Stimulated activated CD4-positive, alpha-beta T cell treated with anti-CD3 and anti-CD28 coated beads, Interleukin-4, amount 100 ng/mL, for 24 hours (primary cell): ENCODE data around the gene ARMC8.

Experiments used
- DNase-seq: peaks from one replicate; pipeline ENCODE4 v3.0.0-alpha.2; 2020

Gene ARMC8

GRCh38 chr3:138256022-138256421, 68.9 kb downstream of the ARMC8 start:
- no peak for DNase-seq

GRCh38 chr3:138257986-138258385, 70.9 kb downstream of the ARMC8 start:
- no peak for DNase-seq

GRCh38 chr3:138259126-138259525, 72.0 kb downstream of the ARMC8 start:
- DNase-seq = no peak

- DNase-seq = no peak
Measured at GRCh38 chr3:138260611-138261010, 73.5 kb downstream of the ARMC8 start.

- DNase-seq = no peak
Measured at GRCh38 chr3:138263104-138263503, 76.0 kb downstream of the ARMC8 start.

- DNase-seq = no peak
Measured at GRCh38 chr3:138265745-138266144, 78.6 kb downstream of the ARMC8 start.

GRCh38 chr3:138267083-138267482, 80.0 kb downstream of the ARMC8 start:
- no peak for DNase-seq

- DNase-seq = no peak
Measured at GRCh38 chr3:138270245-138270644, 83.1 kb downstream of the ARMC8 start.

GRCh38 chr3:138271189-138271794, 84.2 kb downstream of the ARMC8 start:
- DNase-seq = no peak

GRCh38 chr3:138281561-138281960, 94.5 kb downstream of the ARMC8 start:
- no peak for DNase-seq

- DNase-seq = no peak
Measured at GRCh38 chr3:138282836-138283235, 95.7 kb downstream of the ARMC8 start.

GRCh38 chr3:138284079-138284478, 97.0 kb downstream of the ARMC8 start:
- DNase-seq = no peak

- DNase-seq = no peak
Measured at GRCh38 chr3:138284957-138285477, 97.9 kb downstream of the ARMC8 start.

- DNase-seq = no peak
Measured at GRCh38 chr3:138289260-138289659, 102.2 kb downstream of the ARMC8 start.

GRCh38 chr3:138289701-138290100, 102.6 kb downstream of the ARMC8 start:
- no peak for DNase-seq

- peak; percentile 22 for DNase-seq
Measured at GRCh38 chr3:138296639-138297038, 109.5 kb downstream of the ARMC8 start.

- DNase-seq = no peak
Measured at GRCh38 chr3:138297059-138297607, 110.0 kb downstream of the ARMC8 start.

- no peak for DNase-seq
Measured at GRCh38 chr3:138297876-138298275, 110.8 kb downstream of the ARMC8 start.

- no peak for DNase-seq
Measured at GRCh38 chr3:138300647-138301046, 113.5 kb downstream of the ARMC8 start.

GRCh38 chr3:138303474-138303873, 116.4 kb downstream of the ARMC8 start:
- DNase-seq = no peak

GRCh38 chr3:138307899-138308298, 120.8 kb downstream of the ARMC8 start:
- no peak for DNase-seq

- DNase-seq = no peak
Measured at GRCh38 chr3:138308783-138309182, 121.7 kb downstream of the ARMC8 start.

GRCh38 chr3:138310494-138310893, 123.4 kb downstream of the ARMC8 start:
- DNase-seq = no peak

GRCh38 chr3:138314751-138315150, 127.7 kb downstream of the ARMC8 start:
- DNase-seq = no peak

GRCh38 chr3:138317687-138318086, 130.6 kb downstream of the ARMC8 start:
- no peak for DNase-seq
